ENCODE results near the gene NR2F2.

- TF ChIP-seq CTCF (IDR thresholded peaks at IDR 0.05): no peak
- no peak for TF ChIP-seq POLR2A (IDR thresholded peaks at IDR 0.05)
Observed at GRCh38 chr15:96331945-96332636, 1.6 kb downstream of the NR2F2 start.

Data from lower leg skin (tissue), 3 donors.